ENCODE measurements around the gene CTDP1.

DNA sequence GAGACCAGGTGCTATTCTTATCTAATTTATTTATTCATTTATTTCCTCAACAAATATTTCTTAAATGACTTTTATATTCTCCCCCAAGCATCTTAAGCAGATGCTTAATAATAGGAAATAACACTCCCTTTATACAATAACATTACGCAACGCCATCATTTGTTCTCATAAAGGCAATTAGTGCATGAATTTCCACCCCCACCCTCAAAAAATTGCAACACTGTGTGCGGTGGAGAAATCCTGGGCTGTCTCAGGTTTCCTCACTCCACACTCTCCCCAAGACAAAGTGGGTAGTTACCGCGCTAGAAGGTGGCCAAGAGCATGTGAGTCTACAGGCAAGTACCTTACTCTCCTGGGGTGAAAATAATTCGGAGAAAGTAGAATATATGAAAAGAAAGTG is 37.0 kb upstream of the CTDP1 start:
- TF ChIP-seq, protein P1, sequence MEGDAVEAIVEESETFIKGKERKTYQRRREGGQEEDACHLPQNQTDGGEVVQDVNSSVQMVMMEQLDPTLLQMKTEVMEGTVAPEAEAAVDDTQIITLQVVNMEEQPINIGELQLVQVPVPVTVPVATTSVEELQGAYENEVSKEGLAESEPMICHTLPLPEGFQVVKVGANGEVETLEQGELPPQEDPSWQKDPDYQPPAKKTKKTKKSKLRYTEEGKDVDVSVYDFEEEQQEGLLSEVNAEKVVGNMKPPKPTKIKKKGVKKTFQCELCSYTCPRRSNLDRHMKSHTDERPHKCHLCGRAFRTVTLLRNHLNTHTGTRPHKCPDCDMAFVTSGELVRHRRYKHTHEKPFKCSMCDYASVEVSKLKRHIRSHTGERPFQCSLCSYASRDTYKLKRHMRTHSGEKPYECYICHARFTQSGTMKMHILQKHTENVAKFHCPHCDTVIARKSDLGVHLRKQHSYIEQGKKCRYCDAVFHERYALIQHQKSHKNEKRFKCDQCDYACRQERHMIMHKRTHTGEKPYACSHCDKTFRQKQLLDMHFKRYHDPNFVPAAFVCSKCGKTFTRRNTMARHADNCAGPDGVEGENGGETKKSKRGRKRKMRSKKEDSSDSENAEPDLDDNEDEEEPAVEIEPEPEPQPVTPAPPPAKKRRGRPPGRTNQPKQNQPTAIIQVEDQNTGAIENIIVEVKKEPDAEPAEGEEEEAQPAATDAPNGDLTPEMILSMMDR (conservative IDR thresholded peaks at IDR 0.05; ENCODE audit: low read length), result no peak
- TF ChIP-seq EZH2phosphoT487 (IDR thresholded peaks at IDR 0.05; ENCODE audit: borderline replicate concordance, low read depth, low read length), result no peak
